Measurements from ENCODE around the gene PDE6H. TPM values are rescaled to one million over a fixed set of nuclear protein-coding genes. Genes with fewer than 3 reads are reported as not detected.
A peak's percentile ranks its signal among the peaks of the same experiment; 100 is the strongest.

PDE6H gene
- total RNA-seq, 1 donor from 2014 or later, result not detected

DNA sequence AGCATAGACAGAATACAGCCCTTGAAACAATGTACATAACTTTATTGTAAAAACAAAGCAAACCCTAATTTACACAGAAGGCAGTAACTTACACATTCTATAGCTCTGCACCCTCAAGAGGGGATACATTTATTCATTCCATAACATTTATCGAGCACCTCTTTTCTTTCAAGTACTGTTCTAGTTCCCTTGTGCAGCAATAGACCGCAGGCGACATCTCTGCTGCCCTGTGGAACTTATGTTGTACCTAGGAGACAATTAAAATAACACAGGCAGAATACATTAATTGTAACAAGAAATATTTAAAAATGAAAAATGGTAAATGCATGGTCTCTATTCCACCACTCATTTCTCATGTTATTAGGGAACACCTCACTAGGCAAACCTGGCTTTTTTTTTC lies 10.0 kb upstream of the PDE6H start:
- DNase-seq (ENCODE audit: low spot score), result no peak
- Mint-ChIP-seq H3K9me3 (no peaks in the 10 kb centered on the region), H3K4me1 (ENCODE audit: low read depth) (peaks cover 44% of the 10 kb centered on the region), H3K27ac (peak overlapping the region; percentile 97), H3K27me3 (ENCODE audit: low read depth) (no peaks in the 10 kb centered on the region), H3K4me3 (ENCODE audit: low read depth) (peak overlapping the region; percentile 96), H3K36me3 (ENCODE audit: low read depth) (peaks cover 29% of the 10 kb centered on the region)
- intact Hi-C loops (cut with micrococcal nuclease), result loop anchor here (5.0 kb wide), 2 partner anchors 575 to 920 kb away; partner anchors contain the start of gene STRAP

DNA sequence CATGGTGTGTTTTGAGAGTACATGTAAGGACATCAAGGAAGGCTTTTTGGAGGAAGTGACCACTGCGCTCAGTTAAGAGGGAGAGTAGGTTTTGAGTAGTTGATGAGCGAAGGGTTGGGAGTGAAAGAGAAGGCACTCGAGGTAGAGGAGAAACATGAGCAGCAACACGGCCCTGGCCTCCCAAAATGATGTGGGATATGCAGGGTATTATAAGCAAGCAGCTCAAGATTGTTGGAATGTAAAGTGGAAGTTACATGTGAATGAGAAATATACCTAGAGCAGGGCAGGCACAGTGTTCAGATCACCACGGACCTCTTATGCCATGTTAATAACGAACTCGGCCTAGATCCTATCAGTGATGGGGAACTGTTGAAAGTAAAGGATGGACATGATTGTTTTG lies 9.3 kb upstream of the PDE6H start:
- Mint-ChIP-seq H3K4me1 (ENCODE audit: low read depth) (peaks cover 37% of the 10 kb centered on the region), H3K4me3 (ENCODE audit: low read depth) (peak overlapping the region; percentile 3), H3K36me3 (ENCODE audit: low read depth) (peaks cover 22% of the 10 kb centered on the region), H3K9me3 (no peaks in the 10 kb centered on the region), H3K27ac (peak overlapping the region; percentile 58), H3K27me3 (ENCODE audit: low read depth) (no peaks in the 10 kb centered on the region)
- DNase-seq (ENCODE audit: low spot score), result no peak
- intact Hi-C loops (cut with micrococcal nuclease), result loop anchor here (5.0 kb wide), 2 partner anchors 576 to 919 kb away; partner anchors contain the start of gene STRAP

DNA sequence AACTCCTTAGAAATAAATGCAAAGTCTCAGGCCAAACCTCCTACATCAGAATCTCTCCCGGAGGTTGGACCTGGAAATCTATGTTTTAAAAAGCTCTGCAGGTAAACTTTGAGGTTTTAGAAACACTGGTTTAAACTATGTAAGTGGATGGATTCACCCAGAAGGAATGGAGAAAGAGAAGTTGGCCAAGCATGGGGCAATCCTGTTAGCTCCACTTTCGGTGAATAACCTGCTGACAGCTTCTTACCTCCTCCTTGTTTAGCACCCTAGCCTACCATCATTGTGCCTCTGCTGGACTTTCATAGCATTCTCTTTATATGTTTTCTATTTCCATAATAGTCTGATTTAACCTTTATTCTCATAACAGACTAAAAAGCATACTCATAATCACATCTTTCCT lies 8.4 kb upstream of the PDE6H start:
- H3K4me3 Mint-ChIP-seq (ENCODE audit: low read depth), result no peak overlapping the region
- no peak for DNase-seq (ENCODE audit: low spot score)
- no peaks in the 10 kb centered on the region for H3K27me3 Mint-ChIP-seq (ENCODE audit: low read depth)
- peaks cover 13% of the 10 kb centered on the region for H3K36me3 Mint-ChIP-seq (ENCODE audit: low read depth)
- H3K27ac Mint-ChIP-seq, result no peak overlapping the region
- intact Hi-C loops (cut with micrococcal nuclease), result loop anchor here (5.0 kb wide), 2 partner anchors 577 to 918 kb away; partner anchors contain the start of gene STRAP
- H3K4me1 Mint-ChIP-seq (ENCODE audit: low read depth), result peaks cover 37% of the 10 kb centered on the region
- H3K9me3 Mint-ChIP-seq, result no peaks in the 10 kb centered on the region

DNA sequence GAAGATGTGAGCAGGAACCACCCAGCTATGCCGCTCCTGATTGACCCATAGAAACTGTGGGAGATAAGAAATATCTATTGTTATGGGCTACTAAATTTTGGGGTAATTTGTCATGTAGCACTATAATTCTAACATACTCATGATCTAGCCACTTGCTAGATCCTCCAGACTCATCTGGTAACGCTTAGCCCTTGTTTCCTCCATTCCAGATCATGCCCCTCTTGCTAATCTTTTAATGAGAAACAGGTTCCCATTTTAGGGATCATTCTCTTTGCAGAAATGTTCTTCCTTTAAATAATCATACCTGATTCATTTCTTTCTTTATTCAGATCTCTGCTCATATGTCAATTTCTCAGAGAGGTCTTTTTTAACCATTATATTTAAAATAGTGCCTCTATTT lies 7.6 kb upstream of the PDE6H start:
- Mint-ChIP-seq H3K4me3 (ENCODE audit: low read depth) (no peak overlapping the region), H3K27ac (no peak overlapping the region), H3K36me3 (ENCODE audit: low read depth) (peaks cover 9% of the 10 kb centered on the region), H3K27me3 (ENCODE audit: low read depth) (peaks cover 3% of the 10 kb centered on the region), H3K9me3 (peaks cover 3% of the 10 kb centered on the region), H3K4me1 (ENCODE audit: low read depth) (peaks cover 34% of the 10 kb centered on the region)
- intact Hi-C loops (cut with micrococcal nuclease), result no loop called here
- no peak for DNase-seq (ENCODE audit: low spot score)

DNA sequence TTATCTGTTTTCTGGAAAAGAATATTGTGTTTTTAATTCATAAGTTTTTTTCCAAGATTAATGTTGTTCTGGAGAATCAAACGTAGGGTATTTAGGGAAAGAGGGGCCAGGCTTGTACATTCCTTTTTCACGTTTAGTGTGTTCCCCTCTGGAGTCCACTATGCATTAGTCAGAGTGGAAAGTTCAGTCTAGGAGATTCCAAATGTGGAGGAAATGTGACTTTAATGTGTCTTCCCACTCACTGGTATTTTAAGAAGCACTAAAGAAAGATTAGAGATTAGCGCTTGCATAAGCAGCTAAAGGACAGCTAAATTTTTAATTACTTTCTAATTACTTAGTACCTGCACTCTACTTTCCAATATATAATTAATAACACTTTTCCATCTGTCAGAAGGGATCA lies 4.4 kb upstream of the PDE6H start:
- Mint-ChIP-seq H3K4me1 (ENCODE audit: low read depth) (peaks cover 33% of the 10 kb centered on the region), H3K36me3 (ENCODE audit: low read depth) (peaks cover 3% of the 10 kb centered on the region), H3K27me3 (ENCODE audit: low read depth) (peaks cover 3% of the 10 kb centered on the region), H3K4me3 (ENCODE audit: low read depth) (no peak overlapping the region), H3K9me3 (peaks cover 7% of the 10 kb centered on the region), H3K27ac (no peak overlapping the region)
- DNase-seq (ENCODE audit: low spot score), result no peak
- intact Hi-C loops (cut with micrococcal nuclease), result no loop called here

- Mint-ChIP-seq H3K9me3 (peaks cover 7% of the 10 kb centered on the region), H3K4me3 (ENCODE audit: low read depth) (no peak overlapping the region), H3K36me3 (ENCODE audit: low read depth) (peaks cover 3% of the 10 kb centered on the region), H3K27ac (no peak overlapping the region), H3K27me3 (ENCODE audit: low read depth) (peaks cover 3% of the 10 kb centered on the region), H3K4me1 (ENCODE audit: low read depth) (peaks cover 17% of the 10 kb centered on the region)
- intact Hi-C loops (cut with micrococcal nuclease), result no loop called here
- DNase-seq (ENCODE audit: low spot score), result no peak
These were observed 2.4 kb upstream of the PDE6H start for GRCh38 chr12:14970473-14970872.

- peaks cover 22% of the 10 kb centered on the region for H3K4me1 Mint-ChIP-seq (ENCODE audit: low read depth)
- no peak for DNase-seq (ENCODE audit: low spot score)
- H3K27ac Mint-ChIP-seq, result no peak overlapping the region
- H3K36me3 Mint-ChIP-seq (ENCODE audit: low read depth), result peaks cover 3% of the 10 kb centered on the region
- H3K4me3 Mint-ChIP-seq (ENCODE audit: low read depth), result no peak overlapping the region
- intact Hi-C loops (cut with micrococcal nuclease), result no loop called here
- peaks cover 3% of the 10 kb centered on the region for H3K27me3 Mint-ChIP-seq (ENCODE audit: low read depth)
- H3K9me3 Mint-ChIP-seq, result peaks cover 7% of the 10 kb centered on the region
These were observed 1.8 kb downstream of the PDE6H start for GRCh38 chr12:14974633-14975032.

- DNase-seq (ENCODE audit: low spot score), result no peak
- Mint-ChIP-seq H3K36me3 (ENCODE audit: low read depth) (no peaks in the 10 kb centered on the region), H3K9me3 (peaks cover 2% of the 10 kb centered on the region), H3K27ac (no peak overlapping the region), H3K4me3 (ENCODE audit: low read depth) (no peak overlapping the region), H3K27me3 (ENCODE audit: low read depth) (no peaks in the 10 kb centered on the region), H3K4me1 (ENCODE audit: low read depth) (peaks cover 27% of the 10 kb centered on the region)
- intact Hi-C loops (cut with micrococcal nuclease), result no loop called here
These were observed 2.6 kb downstream of the PDE6H start for GRCh38 chr12:14975457-14975856.

GRCh38 chr12:14976658-14977057 lies 3.8 kb downstream of the PDE6H start:
- Mint-ChIP-seq H3K9me3 (no peaks in the 10 kb centered on the region), H3K4me1 (ENCODE audit: low read depth) (peaks cover 35% of the 10 kb centered on the region), H3K4me3 (ENCODE audit: low read depth) (no peak overlapping the region), H3K36me3 (ENCODE audit: low read depth) (no peaks in the 10 kb centered on the region), H3K27me3 (ENCODE audit: low read depth) (no peaks in the 10 kb centered on the region), H3K27ac (no peak overlapping the region)
- no peak for DNase-seq (ENCODE audit: low spot score)
- intact Hi-C loops (cut with micrococcal nuclease), result no loop called here

- peaks cover 47% of the 10 kb centered on the region for H3K4me1 Mint-ChIP-seq (ENCODE audit: low read depth)
- H3K9me3 Mint-ChIP-seq, result no peaks in the 10 kb centered on the region
- no peaks in the 10 kb centered on the region for H3K27me3 Mint-ChIP-seq (ENCODE audit: low read depth)
- no peak for DNase-seq (ENCODE audit: low spot score)
- no peaks in the 10 kb centered on the region for H3K36me3 Mint-ChIP-seq (ENCODE audit: low read depth)
- no peak overlapping the region for H3K27ac Mint-ChIP-seq
- intact Hi-C loops (cut with micrococcal nuclease), result no loop called here
- no peak overlapping the region for H3K4me3 Mint-ChIP-seq (ENCODE audit: low read depth)
These were observed 6.6 kb downstream of the PDE6H start for GRCh38 chr12:14979468-14979867.

DNA sequence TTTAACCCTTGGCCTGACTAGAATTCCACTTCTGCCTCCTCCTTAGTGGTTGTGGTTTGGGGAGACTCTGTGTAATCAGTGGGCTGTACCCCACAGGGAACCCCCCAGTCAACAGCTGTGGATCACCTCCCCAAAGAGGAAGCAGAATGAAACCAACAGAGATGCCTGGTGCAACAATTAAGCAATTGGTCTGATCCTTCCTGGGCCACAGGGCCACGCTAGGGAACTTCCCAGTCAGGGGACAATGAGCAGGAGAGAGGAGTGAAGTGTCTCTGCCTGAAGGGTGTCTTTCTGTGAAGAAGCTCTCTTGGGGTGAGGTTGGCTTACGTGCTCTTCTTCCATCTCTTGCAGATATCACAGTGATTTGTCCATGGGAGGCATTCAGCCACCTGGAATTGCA lies 8.2 kb downstream of the PDE6H start:
- peaks cover 50% of the 10 kb centered on the region for H3K4me1 Mint-ChIP-seq (ENCODE audit: low read depth)
- intact Hi-C loops (cut with micrococcal nuclease), result loop anchor here (5.0 kb wide), 1 partner anchor 34 kb away; no protein-coding TSS in a partner anchor
- H3K4me3 Mint-ChIP-seq (ENCODE audit: low read depth), result no peak overlapping the region
- no peak for DNase-seq (ENCODE audit: low spot score)
- H3K27me3 Mint-ChIP-seq (ENCODE audit: low read depth), result no peaks in the 10 kb centered on the region
- H3K27ac Mint-ChIP-seq, result no peak overlapping the region
- H3K9me3 Mint-ChIP-seq, result no peaks in the 10 kb centered on the region
- H3K36me3 Mint-ChIP-seq (ENCODE audit: low read depth), result no peaks in the 10 kb centered on the region

DNA sequence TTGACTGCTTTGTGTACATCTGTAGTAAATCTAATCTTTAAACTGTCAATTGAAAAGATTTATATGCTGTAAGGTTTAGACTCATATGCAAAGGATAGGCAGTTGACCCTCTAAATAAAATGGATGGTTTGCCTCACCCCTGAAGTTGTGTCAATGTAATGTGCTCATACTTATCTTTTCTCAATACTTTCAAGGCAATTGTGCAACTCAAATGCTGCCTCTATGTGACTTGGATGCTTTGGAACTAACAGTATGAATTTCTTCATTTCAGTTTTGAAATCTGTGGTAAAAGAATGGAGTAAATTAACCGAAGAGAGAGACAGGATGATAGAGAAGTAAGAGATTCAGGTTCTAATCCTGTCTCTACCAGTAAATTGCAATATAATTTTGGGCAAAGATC lies 9.7 kb downstream of the PDE6H start:
- intact Hi-C loops (cut with micrococcal nuclease), result loop anchor here (5.0 kb wide), 1 partner anchor 35 kb away; no protein-coding TSS in a partner anchor
- no peak overlapping the region for H3K27ac Mint-ChIP-seq
- peaks cover 53% of the 10 kb centered on the region for H3K4me1 Mint-ChIP-seq (ENCODE audit: low read depth)
- no peaks in the 10 kb centered on the region for H3K9me3 Mint-ChIP-seq
- no peak overlapping the region for H3K4me3 Mint-ChIP-seq (ENCODE audit: low read depth)
- H3K36me3 Mint-ChIP-seq (ENCODE audit: low read depth), result no peaks in the 10 kb centered on the region
- no peak for DNase-seq (ENCODE audit: low spot score)
- peaks cover 1% of the 10 kb centered on the region for H3K27me3 Mint-ChIP-seq (ENCODE audit: low read depth)

DNA sequence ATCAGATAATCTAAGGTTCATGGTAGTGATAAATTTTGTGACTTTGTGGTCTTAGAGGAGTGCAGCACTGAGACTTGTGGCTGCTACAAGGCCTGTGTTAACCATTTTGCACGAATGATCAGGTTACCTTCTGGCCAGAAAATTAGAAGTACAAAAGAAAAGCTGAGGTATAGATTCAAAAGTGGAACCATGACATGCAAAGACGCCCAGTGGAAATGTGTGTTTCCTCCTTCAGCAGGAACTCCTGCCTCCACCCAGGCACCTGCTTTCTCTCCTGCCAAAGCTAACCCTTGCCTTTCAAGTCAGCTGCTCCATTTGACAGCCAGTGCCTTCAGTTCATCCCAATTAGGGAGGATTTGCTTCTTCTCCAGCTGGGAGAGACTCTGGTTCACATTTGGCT lies 10.1 kb downstream of the PDE6H start:
- Mint-ChIP-seq H3K36me3 (ENCODE audit: low read depth) (no peaks in the 10 kb centered on the region), H3K4me1 (ENCODE audit: low read depth) (peaks cover 53% of the 10 kb centered on the region), H3K27ac (peak overlapping the region; percentile 38), H3K4me3 (ENCODE audit: low read depth) (no peak overlapping the region), H3K9me3 (no peaks in the 10 kb centered on the region), H3K27me3 (ENCODE audit: low read depth) (peaks cover 1% of the 10 kb centered on the region)
- DNase-seq (ENCODE audit: low spot score), result no peak
- intact Hi-C loops (cut with micrococcal nuclease), result loop anchor here (5.0 kb wide), 1 partner anchor 36 kb away; no protein-coding TSS in a partner anchor

GRCh38 chr12:14984036-14984435 lies 11.2 kb downstream of the PDE6H start:
- Mint-ChIP-seq H3K4me1 (ENCODE audit: low read depth) (peaks cover 45% of the 10 kb centered on the region), H3K27ac (no peak overlapping the region), H3K4me3 (ENCODE audit: low read depth) (no peak overlapping the region), H3K9me3 (no peaks in the 10 kb centered on the region), H3K27me3 (ENCODE audit: low read depth) (peaks cover 3% of the 10 kb centered on the region), H3K36me3 (ENCODE audit: low read depth) (no peaks in the 10 kb centered on the region)
- intact Hi-C loops (cut with micrococcal nuclease), result loop anchor here (5.0 kb wide), 1 partner anchor 37 kb away; no protein-coding TSS in a partner anchor
- no peak for DNase-seq (ENCODE audit: low spot score)

Measured in activated T-helper 2 cell treated with anti-CD3 and anti-CD28 coated beads, Interferon-gamma antibody, Interleukin-2, Interleukin-4, amounts not matched to agents 10 μg/mL and 5 μg/mL and 100 μg/mL, durations not matched to agents 14 hours and 24 hours and 36 hours (primary cell).